Measurements from ENCODE around the gene HIPK1.

The HIPK1 gene

GRCh38 chr1:113913887-113914664, 15.0 kb upstream of the HIPK1 start:
- DNase-seq (ENCODE audit: low read depth in 2 of 2): no peak

DNA sequence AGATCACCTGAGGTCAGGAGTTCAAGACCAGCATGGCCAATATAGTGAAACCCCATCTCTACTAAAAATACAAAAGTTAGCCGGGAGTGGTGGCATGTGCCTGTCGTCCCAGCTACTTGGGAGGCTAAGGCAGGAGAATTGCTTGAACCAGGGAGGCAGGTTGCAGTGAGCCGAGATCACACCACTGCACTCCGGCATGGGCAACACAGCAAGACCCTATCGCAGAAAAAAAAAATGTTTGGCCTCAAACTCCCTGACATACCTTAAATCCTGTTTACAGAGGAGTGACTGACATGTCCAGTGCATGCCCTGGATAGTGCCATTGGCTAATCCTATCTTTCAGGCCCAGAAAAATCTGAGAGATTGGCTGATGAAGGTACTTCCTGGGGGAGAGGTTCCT, 12.2 kb upstream of the HIPK1 start:
- no peak for DNase-seq (ENCODE audit: low read depth in 2 of 2)

- no peak for DNase-seq (ENCODE audit: low read depth in 2 of 2)
Observed at GRCh38 chr1:113917400-113918082, 11.6 kb upstream of the HIPK1 start.

DNA sequence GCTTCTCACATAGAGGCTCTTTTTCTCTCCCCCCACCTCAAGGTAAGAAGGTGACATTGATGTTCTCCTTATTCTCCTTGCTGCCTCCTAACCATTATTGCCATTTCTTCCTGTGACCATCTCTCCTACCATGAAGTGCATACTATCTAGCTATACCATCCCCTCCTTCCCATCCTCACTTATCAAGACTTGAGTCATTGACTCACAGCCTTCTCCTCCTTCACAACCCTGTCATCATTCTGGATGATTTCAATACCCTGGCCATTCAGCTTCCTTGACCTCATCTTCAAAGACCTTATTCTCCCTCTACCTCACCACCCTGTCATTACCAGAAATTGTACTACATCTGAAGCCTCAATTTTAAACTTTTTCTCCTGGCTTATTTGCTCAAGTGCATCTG, 10.9 kb upstream of the HIPK1 start:
- no peak for DNase-seq (ENCODE audit: low read depth in 2 of 2)

DNA sequence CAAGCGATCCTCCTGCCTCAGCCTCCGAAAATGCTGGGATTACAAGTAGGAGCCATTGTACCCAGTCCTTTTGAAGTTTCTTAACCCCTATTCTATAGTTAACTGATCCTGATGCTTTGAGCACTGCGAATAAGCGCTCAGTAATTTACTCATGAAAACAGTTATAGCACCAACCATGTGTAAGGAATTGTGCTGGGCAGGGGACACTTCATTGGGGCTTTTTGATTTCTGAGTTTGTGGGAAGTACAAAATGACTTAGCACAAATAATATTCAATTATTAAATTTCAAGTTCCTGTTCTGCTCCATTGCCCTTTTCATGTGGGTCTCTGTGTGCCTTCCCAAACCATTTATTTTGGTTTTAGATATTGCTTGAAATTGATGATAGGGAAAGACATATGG, 6.2 kb upstream of the HIPK1 start:
- no peak for DNase-seq (ENCODE audit: low read depth in 2 of 2)

- no peak for DNase-seq (ENCODE audit: low read depth in 2 of 2)
Observed at GRCh38 chr1:113924473-113924872, 4.7 kb upstream of the HIPK1 start.

DNA sequence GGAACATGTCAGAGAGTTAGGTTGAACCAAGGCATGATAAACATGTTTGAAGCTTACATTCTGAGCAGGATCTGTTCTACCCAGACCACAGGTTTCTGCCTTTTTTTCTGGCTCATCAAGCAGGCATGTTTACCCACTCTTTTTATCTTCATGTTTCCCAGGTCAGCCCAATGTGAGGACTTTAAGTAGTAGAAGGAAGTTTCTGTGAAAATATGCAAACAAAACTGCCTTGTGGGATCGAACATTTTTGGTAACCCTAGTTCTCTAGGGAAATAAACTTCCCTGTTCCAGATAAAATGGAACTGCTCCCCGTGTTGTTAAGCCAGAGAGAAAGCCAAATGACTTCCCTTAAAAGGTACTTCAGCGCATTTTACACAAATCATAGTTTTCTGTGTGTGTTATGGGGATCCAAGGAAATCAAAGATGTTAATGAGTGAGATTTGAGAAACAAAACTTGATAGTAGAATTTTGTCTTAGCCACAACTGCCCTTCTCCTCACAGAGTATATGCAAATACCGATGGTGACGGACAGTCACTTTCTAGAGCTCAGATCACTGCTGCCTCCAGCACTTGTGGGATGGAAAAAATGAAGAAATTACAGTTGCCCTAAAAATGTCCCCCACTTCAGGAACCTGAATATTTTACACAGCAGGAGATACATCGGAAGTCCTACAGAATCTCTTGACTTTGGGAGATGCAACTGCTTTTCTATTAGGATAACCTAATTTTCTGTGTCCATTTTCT, 765 bp upstream of the HIPK1 start:
- no peak for DNase-seq (ENCODE audit: low read depth in 2 of 2)

DNA sequence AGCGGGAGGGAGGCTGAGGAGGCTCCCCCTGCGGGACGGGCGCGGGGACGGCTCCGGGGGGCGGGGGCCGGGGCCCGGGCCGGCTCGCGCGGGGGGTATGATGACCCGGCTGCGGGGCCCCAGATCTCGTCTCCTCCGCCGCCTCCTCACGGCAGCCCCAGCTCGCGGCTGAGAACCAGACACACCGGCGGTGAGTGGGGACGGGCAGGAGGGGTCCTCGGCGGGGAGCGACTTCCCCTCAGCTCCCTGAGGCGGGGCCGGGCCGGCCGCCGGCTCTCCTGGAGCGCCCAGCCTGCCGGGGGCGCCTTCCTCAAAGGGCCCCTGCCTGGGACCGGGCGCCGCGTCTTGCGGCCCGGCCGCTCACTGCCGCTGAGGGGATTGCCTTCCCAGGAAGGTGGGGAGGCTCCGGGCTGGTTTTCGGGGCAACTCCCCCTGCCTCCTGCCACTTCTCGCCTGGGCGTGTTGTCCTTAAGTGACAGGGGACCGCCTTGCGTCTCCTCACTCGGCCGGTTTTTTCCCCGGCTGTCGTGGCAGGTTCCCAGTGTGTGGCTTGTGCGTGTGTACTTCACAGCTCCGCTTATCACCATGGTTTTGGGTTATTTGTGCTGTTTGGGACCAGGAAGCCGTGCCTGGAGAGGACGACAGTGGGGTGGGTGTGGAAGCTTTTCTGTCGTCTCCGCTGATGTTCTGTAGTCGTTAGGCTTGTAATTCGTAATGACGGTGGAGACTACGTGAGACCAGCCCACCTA, 800 bp downstream of the HIPK1 start:
- DNase-seq (ENCODE audit: low read depth in 2 of 2): peak; percentile 40 to 55

DNA sequence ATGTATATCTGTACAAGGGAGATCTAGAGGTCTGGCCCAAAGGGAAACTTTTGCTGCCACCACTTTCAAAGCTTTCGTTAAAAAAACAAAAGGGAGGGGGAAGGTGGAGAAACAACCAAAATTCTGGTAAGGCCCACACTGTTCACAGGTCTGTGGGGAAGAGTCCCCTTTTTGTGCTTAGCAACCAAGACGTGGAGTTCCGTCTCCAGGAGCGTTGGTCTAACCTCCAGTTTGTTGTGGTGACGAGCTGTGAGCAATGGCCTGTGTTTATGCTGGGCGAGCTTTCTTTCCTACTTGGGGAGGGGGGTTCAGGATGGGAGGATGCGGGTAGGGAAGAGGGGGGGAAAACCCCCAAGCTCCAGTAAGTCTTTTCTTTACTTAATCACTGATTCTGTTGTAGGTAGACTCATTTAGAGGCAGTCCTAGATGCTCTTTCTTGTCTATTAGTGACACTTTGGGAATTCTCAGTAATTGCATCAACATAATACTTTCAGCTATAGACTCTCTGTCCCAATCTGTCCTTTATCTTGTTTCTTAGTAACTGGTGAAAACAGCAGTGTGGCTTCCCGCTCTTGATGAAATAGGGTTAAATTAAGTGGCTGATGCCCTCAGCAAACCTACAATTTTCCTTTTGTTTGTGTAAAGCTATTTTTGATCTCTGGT, 1.5 kb downstream of the HIPK1 start:
- DNase-seq (ENCODE audit: low read depth in 2 of 2): peak; percentile 52 to 53

DNA sequence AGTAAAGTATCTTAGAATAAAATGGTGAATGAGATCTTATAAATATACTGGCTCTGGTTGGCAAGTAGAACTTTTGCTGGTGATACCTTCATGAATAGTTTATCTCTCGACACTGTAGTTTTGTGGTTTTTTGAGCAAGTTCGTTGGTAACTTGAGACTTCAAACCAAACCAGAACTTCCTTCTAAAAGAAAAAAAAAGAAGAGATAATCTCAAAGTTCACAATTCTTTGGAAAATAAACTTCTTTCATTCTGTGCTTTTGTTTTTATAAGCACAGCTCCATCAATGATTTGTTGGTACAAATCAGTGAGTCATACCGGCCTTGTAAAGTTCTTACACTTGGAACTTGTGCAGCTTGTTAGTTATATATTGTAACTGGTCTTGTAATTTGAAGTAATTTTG, 2.3 kb downstream of the HIPK1 start:
- DNase-seq (ENCODE audit: low read depth in 2 of 2): no peak

DNA sequence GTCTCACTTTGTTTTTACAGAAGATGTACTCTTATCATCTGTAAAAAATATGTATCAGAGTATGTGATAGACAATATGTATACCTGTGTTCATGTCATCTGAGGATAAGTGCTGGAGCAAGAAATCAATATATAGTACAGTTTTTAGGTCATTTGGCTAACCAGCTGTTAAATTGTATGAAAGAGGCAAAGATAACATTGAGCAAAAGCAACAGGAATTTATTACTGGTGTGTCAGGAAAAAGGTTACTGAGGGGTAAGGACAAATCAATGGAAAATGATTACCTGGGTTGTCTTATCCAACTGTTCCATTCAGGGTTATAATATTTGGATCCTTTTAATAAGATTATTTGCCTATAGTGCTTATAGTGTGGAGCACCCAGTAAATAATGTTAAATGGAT, 4.9 kb downstream of the HIPK1 start:
- no peak for DNase-seq (ENCODE audit: low read depth in 2 of 2)

GRCh38 chr1:113934511-113935055, 5.5 kb downstream of the HIPK1 start:
- DNase-seq (ENCODE audit: low read depth in 2 of 2): no peak

- no peak for DNase-seq (ENCODE audit: low read depth in 2 of 2)
Observed at GRCh38 chr1:113935176-113935575, 6.1 kb downstream of the HIPK1 start.

GRCh38 chr1:113935970-113936369, 6.8 kb downstream of the HIPK1 start:
- no peak for DNase-seq (ENCODE audit: low read depth in 2 of 2)

DNA sequence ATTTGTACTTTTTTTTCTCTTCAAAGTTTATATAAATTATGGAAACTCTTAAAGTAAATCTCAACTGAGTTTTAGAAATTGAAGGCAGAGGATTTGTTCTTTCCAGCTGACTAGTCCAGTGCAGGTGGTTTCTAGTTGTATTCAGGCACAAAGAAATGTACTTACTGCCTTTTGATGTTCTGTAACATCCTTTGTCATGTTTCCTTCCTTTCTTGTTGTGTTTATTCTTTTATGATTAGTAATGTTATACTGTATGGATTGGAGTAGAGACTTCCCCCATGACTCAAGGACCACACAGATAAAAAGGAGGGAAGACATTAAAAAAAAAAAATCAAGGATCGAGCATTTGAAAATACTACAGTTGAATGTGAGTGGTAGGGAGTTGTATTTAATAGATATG, 8.0 kb downstream of the HIPK1 start:
- no peak for DNase-seq (ENCODE audit: low read depth in 2 of 2)

DNA sequence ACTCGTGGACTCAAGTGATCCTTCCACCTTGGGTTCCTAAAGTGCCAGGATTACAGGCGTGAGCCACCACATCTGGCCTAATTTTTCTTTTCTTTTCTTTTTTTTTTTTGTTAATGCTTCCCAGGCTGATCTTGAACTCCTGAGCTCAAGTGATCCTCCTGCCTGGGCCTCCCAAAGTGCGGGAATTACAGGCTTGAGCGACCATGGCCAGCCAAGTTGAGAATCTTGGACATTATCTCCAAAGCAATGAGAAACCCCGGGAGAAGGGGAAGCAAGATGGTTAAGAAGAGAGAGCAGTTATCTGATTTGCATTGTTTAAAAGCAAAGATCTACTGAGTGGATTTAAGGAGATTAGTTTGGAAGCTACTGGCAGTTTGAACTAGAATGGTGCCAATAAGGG, 9.1 kb downstream of the HIPK1 start:
- DNase-seq (ENCODE audit: low read depth in 2 of 2): no peak

- DNase-seq (ENCODE audit: low read depth in 2 of 2): peak; percentile 36
Observed at GRCh38 chr1:113940365-113941244, 11.5 kb downstream of the HIPK1 start.

GRCh38 chr1:113941245-113941559, 12.1 kb downstream of the HIPK1 start:
- no peak for DNase-seq (ENCODE audit: low read depth in 2 of 2)

DNA sequence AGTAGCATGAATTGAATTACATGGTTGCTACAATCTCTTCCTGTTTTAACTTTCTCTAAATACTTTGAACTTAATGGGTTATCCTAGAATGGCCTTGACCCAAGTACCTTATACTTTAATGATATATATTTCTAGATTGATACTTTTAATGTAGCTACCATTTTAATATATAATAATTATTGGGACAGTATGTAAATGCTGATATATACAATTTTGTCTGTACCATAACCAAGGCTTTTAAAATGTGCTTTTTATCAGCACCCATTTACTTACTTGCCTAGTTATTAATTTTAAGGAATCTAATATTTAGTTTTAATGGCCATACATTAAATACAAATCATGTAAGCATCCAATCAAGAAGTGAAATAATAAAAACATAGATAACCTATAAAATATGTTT, 13.4 kb downstream of the HIPK1 start:
- no peak for DNase-seq (ENCODE audit: low read depth in 2 of 2)

DNA sequence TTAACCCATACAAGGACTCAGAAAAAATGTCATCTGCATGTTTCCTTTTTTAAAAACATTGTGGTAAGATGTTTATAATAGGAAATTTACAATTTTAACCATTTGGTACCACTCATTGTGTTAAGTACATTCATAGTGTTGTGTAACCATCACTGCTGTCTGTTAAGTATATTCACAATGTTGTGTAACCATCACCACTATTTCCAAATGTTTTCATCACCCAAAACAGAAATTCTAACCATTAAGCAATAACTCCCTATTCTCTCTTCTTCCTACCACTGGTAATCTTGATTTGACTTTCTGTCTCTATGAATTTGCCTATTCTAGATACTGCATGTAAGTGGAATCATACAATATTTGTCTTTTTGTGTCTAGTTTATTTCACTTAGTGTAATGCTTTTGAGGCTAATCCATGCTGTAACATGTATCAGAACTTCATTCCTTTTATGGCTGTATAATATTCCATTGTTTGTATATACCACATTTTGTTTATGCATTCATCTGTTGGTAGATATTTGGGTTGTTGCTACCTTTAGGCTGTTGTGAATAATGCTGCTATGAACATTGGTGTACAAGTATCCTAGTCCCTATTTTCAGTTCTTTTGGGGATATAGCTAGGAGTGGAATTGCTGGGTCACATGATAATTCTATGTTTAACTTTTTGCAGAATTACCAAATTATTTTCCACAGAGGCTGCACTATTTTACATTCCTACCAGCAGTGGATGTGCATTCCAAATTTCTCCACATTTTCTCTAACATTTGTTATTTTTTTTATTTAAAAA, 14.1 kb downstream of the HIPK1 start:
- no peak for DNase-seq (ENCODE audit: low read depth in 2 of 2)

Data from stimulated activated CD8-positive, alpha-beta memory T cell treated with anti-CD3 and anti-CD28 coated beads, Interleukin-7, amount 100 ng/mL, for 4 hours (primary cell).